Liver (tissue), 3 donors: ENCODE data around the gene PEF1.

Experiments
- CTCF ChIP-seq: fragments of 150-350 bp; IDR thresholded peaks from 2 replicates; pipeline ENCODE4 v1.5.1; 2017; ENCODE audit warnings: improper control_type of control experiment, low read depth, low read length; ENCODE audit not compliant: missing input control
- EGR1 ChIP-seq, 2 donors: IDR thresholded peaks; 2 replicates each; pipeline ENCODE4 v1.6.1; 2016 to 2018; ENCODE audit warnings: antibody characterized with exemption in 2 of 2, low read depth in 2 of 2
- FOXA1 ChIP-seq: IDR thresholded peaks from 2 replicates; pipeline ENCODE4 v1.6.1; 2016; ENCODE audit warnings: antibody characterized with exemption
- GABPA ChIP-seq, 2 donors: IDR thresholded peaks in 1 of 2; conservative IDR thresholded peaks in 1 of 2; 2 replicates each; pipeline ENCODE4 v1.6.1; 2016; ENCODE audit warnings: antibody characterized with exemption in 2 of 2, mild to moderate bottlenecking in 1 of 2, moderate library complexity in 1 of 2
- MAX ChIP-seq: IDR thresholded peaks from 2 replicates; pipeline ENCODE4 v1.6.1; 2016; ENCODE audit warnings: antibody characterized with exemption
- RAD21 ChIP-seq, 2 donors: IDR thresholded peaks; 2 replicates each; pipeline ENCODE4 v1.6.1; 2016; ENCODE audit warnings: antibody characterized with exemption in 2 of 2, mild to moderate bottlenecking in 2 of 2
- REST ChIP-seq: IDR thresholded peaks from 2 replicates; pipeline ENCODE4 v1.6.1; 2016; ENCODE audit warnings: antibody characterized with exemption, mild to moderate bottlenecking
- SP1 ChIP-seq: IDR thresholded peaks from 2 replicates; pipeline ENCODE4 v1.6.1; 2018; ENCODE audit warnings: antibody characterized with exemption, mild to moderate bottlenecking
- YY1 ChIP-seq: IDR thresholded peaks from 2 replicates; pipeline ENCODE4 v1.6.1; 2016; ENCODE audit warnings: antibody characterized with exemption, mild to moderate bottlenecking
- ZBTB33 ChIP-seq: IDR thresholded peaks from 2 replicates; pipeline ENCODE4 v1.6.1; 2016; ENCODE audit warnings: antibody characterized with exemption
- donor health status: healthy.
- donor health status: healthy.

- TF ChIP-seq FOXA1 (no peak), CTCF (no peak), REST (no peak), ZBTB33 (no peak), GABPA (IDR thresholded peaks at IDR 0.05 in 1 of 2, conservative IDR thresholded peaks at IDR 0.05 in 1 of 2) (no peak), SP1 (no peak), YY1 (no peak), RAD21 (IDR thresholded peaks at IDR 0.05) (no peak), MAX (no peak), EGR1 (IDR thresholded peaks at IDR 0.05; ENCODE audit: low read depth in 2 of 2) (no peak)
These were observed 48.6 kb upstream of the PEF1 start for GRCh38 chr1:31693231-31693630.
